Eye (tissue), 1 donor: ENCODE results near the gene INTS14.
"Not testable (repeated sequence)": the region's sequence is repeated elsewhere in the genome, so short reads cannot be mapped to it uniquely, and the experiment has no call there.

Experiments used
- DNase-seq: peaks from one replicate; pipeline ENCODE4 v3.0.0-alpha.2; 2015

INTS14 gene

GRCh38 chr15:65630760-65631159, 19.8 kb upstream of the INTS14 start:
- DNase-seq: no peak

- DNase-seq: no peak
Measured at GRCh38 chr15:65629548-65629947, 18.6 kb upstream of the INTS14 start.

- DNase-seq: no peak
Measured at GRCh38 chr15:65626856-65627255, 15.9 kb upstream of the INTS14 start.

- DNase-seq: no peak
Measured at GRCh38 chr15:65623103-65623502, 12.2 kb upstream of the INTS14 start.

GRCh38 chr15:65621638-65622037, 10.7 kb upstream of the INTS14 start, which contains the start of gene SLC24A1:
Gene SLC24A1, plus strand, starts transcription at chr15:65621938. Its CDS starts 2,143 bp downstream, at chr15:65624081.
- DNase-seq: no peak

GRCh38 chr15:65620833-65621232, 9.9 kb upstream of the INTS14 start:
- DNase-seq: no peak

- no peak for DNase-seq
Measured at GRCh38 chr15:65619626-65620290, 8.8 kb upstream of the INTS14 start.

- no peak for DNase-seq
Measured at GRCh38 chr15:65618560-65619109, 7.7 kb upstream of the INTS14 start.

- not testable (repeated sequence) for DNase-seq
Measured at GRCh38 chr15:65615887-65616286, 5.0 kb upstream of the INTS14 start.

GRCh38 chr15:65612949-65613744, 2.2 kb upstream of the INTS14 start:
- DNase-seq: peak; percentile 8

GRCh38 chr15:65612616-65612946, 1.6 kb upstream of the INTS14 start:
- DNase-seq: no peak

GRCh38 chr15:65611888-65612615, 1.1 kb upstream of the INTS14 start:
- peak; percentile 20 for DNase-seq

GRCh38 chr15:65603559-65603958, 7.4 kb downstream of the INTS14 start:
- no peak for DNase-seq

- DNase-seq: no peak
Measured at GRCh38 chr15:65603134-65603533, 7.8 kb downstream of the INTS14 start.

- no peak for DNase-seq
Measured at GRCh38 chr15:65599677-65600076, 11.3 kb downstream of the INTS14 start.

- DNase-seq: no peak
Measured at GRCh38 chr15:65598468-65598867, 12.5 kb downstream of the INTS14 start.

- peak; percentile 39 for DNase-seq
Measured at GRCh38 chr15:65595960-65596359, 15.0 kb downstream of the INTS14 start.

GRCh38 chr15:65587094-65587493, 23.8 kb downstream of the INTS14 start:
- DNase-seq: no peak

- DNase-seq: no peak
Measured at GRCh38 chr15:65584241-65584640, 26.7 kb downstream of the INTS14 start.

- peak; percentile 60 for DNase-seq
Measured at GRCh38 chr15:65583701-65584100, 27.2 kb downstream of the INTS14 start.

GRCh38 chr15:65580287-65580686, 30.6 kb downstream of the INTS14 start:
- DNase-seq: no peak

- no peak for DNase-seq
Measured at GRCh38 chr15:65579762-65580161, 31.2 kb downstream of the INTS14 start.
